ENCODE measurements around the gene FBXW7.
"Not testable (repeated sequence)": the region's sequence is repeated elsewhere in the genome, so short reads cannot be mapped to it uniquely, and the experiment has no call there.

The FBXW7 gene

GRCh38 chr4:152535903-152536544 is at the start of gene FBXW7:
TSS of gene FBXW7 (minus strand) at chr4:152536092. CDS start at chr4:152411803, 124,289 bp downstream.
- DNase-seq: peak; percentile 75

GRCh38 chr4:152585023-152585441 is 49.1 kb upstream of the FBXW7 start:
- DNase-seq: no peak

GRCh38 chr4:152581536-152582160 is 45.8 kb upstream of the FBXW7 start:
- DNase-seq: no peak

- DNase-seq: no peak
Observed at GRCh38 chr4:152579916-152580315, 44.0 kb upstream of the FBXW7 start.

GRCh38 chr4:152579107-152579764 is 43.3 kb upstream of the FBXW7 start:
- DNase-seq: no peak

GRCh38 chr4:152578670-152579069 is 42.8 kb upstream of the FBXW7 start:
- DNase-seq: no peak

GRCh38 chr4:152577708-152578396 is 42.0 kb upstream of the FBXW7 start:
- DNase-seq: no peak

- DNase-seq: no peak
Observed at GRCh38 chr4:152575533-152575932, 39.6 kb upstream of the FBXW7 start.

GRCh38 chr4:152573861-152574260 is 38.0 kb upstream of the FBXW7 start:
- DNase-seq: no peak

- DNase-seq: no peak
Observed at GRCh38 chr4:152572417-152573086, 36.7 kb upstream of the FBXW7 start.

GRCh38 chr4:152571770-152572169 is 35.9 kb upstream of the FBXW7 start:
- DNase-seq: no peak

- DNase-seq: no peak
Observed at GRCh38 chr4:152571296-152571695, 35.4 kb upstream of the FBXW7 start.

- DNase-seq: no peak
Observed at GRCh38 chr4:152565333-152565732, 29.4 kb upstream of the FBXW7 start.

- DNase-seq: no peak
Observed at GRCh38 chr4:152564336-152564735, 28.4 kb upstream of the FBXW7 start.

GRCh38 chr4:152563209-152563608 is 27.3 kb upstream of the FBXW7 start:
- no peak for DNase-seq

GRCh38 chr4:152559641-152560040 is 23.7 kb upstream of the FBXW7 start:
- DNase-seq: no peak

GRCh38 chr4:152558396-152558795 is 22.5 kb upstream of the FBXW7 start:
- no peak for DNase-seq

GRCh38 chr4:152556834-152557233 is 20.9 kb upstream of the FBXW7 start:
- no peak for DNase-seq

- no peak for DNase-seq
Observed at GRCh38 chr4:152556283-152556682, 20.4 kb upstream of the FBXW7 start.

- no peak for DNase-seq
Observed at GRCh38 chr4:152554742-152555141, 18.9 kb upstream of the FBXW7 start.

GRCh38 chr4:152550687-152551086 is 14.8 kb upstream of the FBXW7 start:
- not testable (repeated sequence) for DNase-seq

GRCh38 chr4:152545088-152545487 is 9.2 kb upstream of the FBXW7 start:
- DNase-seq: no peak

GRCh38 chr4:152544533-152544932 is 8.6 kb upstream of the FBXW7 start:
- DNase-seq: not testable (repeated sequence)

Data from KG1 (cell line).